H9 (cell line): Measurements from ENCODE around the gene SORBS1. TPM values are rescaled to one million over a fixed set of nuclear protein-coding genes. Genes with fewer than 3 reads are reported as not detected.

ENCODE experiments used
- DNase-seq: peaks from one replicate; pipeline ENCODE4 v3.0.0-alpha.2; 2017
- H2AFZ ChIP-seq: one replicate; pipeline ENCODE4 v1.6.1; 2013; ENCODE audit warnings: mild to moderate bottlenecking, low read length, control low read depth, moderate library complexity
- H2AK5ac ChIP-seq: 2 replicates; pipeline ENCODE4 v1.6.1; 2013; ENCODE audit warnings: low read length, control low read depth, mixed read lengths; ENCODE audit not compliant: insufficient read length
- H2BK120ac ChIP-seq: one replicate; pipeline ENCODE4 v1.6.1; 2013; ENCODE audit warnings: low read depth, mild to moderate bottlenecking, low read length, control low read depth, inconsistent platforms; ENCODE audit not compliant: poor library complexity, severe bottlenecking
- H2BK12ac ChIP-seq: 2 replicates; pipeline ENCODE4 v1.6.1; 2013; ENCODE audit warnings: low read length, control low read depth, mixed read lengths, low read depth; ENCODE audit not compliant: insufficient read length
- H2BK15ac ChIP-seq: 2 replicates; pipeline ENCODE4 v1.6.1; 2013; ENCODE audit warnings: low read depth, low read length, control low read depth
- H2BK20ac ChIP-seq: one replicate; pipeline ENCODE4 v1.6.1; 2013; ENCODE audit warnings: low read depth, mild to moderate bottlenecking, low read length, control low read depth, inconsistent platforms; ENCODE audit not compliant: poor library complexity, severe bottlenecking
- H2BK5ac ChIP-seq: 2 replicates; pipeline ENCODE4 v1.6.1; 2013; ENCODE audit warnings: low read length, control low read depth, mixed read lengths; ENCODE audit not compliant: insufficient read length
- H3K14ac ChIP-seq: 2 replicates; pipeline ENCODE4 v1.6.1; 2013; ENCODE audit warnings: low read length, control low read depth; ENCODE audit not compliant: insufficient read depth
- H3K18ac ChIP-seq: 2 replicates; pipeline ENCODE4 v1.6.1; 2013; ENCODE audit warnings: low read depth, mild to moderate bottlenecking, mixed read lengths, low read length, control low read depth; ENCODE audit not compliant: insufficient read length
- H3K23ac ChIP-seq: 2 replicates; pipeline ENCODE4 v1.6.1; 2013; ENCODE audit warnings: low read length, control low read depth, mixed read lengths, low read depth; ENCODE audit not compliant: insufficient read length
- H3K23me2 ChIP-seq: 2 replicates; pipeline ENCODE4 v1.6.1; 2013; ENCODE audit warnings: low read depth, mild to moderate bottlenecking, mixed read lengths, low read length, control low read depth; ENCODE audit not compliant: insufficient read length, poor library complexity, severe bottlenecking
- H3K27ac ChIP-seq: 2 replicates; pipeline ENCODE4 v1.5.1; 2013; ENCODE audit warnings: low read length, control low read depth, mixed read lengths, low read depth; ENCODE audit not compliant: insufficient read length
- H3K27me3 ChIP-seq: 2 replicates; pipeline ENCODE4 v1.6.1; 2013; ENCODE audit warnings: low read length, control low read depth, inconsistent platforms; ENCODE audit not compliant: insufficient read depth
- H3K4ac ChIP-seq: 2 replicates; pipeline ENCODE4 v1.6.1; 2013; ENCODE audit warnings: low read depth, mild to moderate bottlenecking, control low read depth, inconsistent platforms, low read length, moderate library complexity
- H3K4me1 ChIP-seq: 2 replicates; pipeline ENCODE4 v1.6.1; 2013; ENCODE audit warnings: low read length, control low read depth, inconsistent platforms; ENCODE audit not compliant: insufficient read depth
- H3K4me2 ChIP-seq: 2 replicates; pipeline ENCODE4 v1.6.1; 2013; ENCODE audit warnings: low read length, control low read depth, mixed read lengths; ENCODE audit not compliant: insufficient read length, insufficient read depth
- H3K56ac ChIP-seq: 2 replicates; pipeline ENCODE4 v1.6.1; 2013; ENCODE audit warnings: low read depth, mild to moderate bottlenecking, mixed read lengths, low read length, control low read depth; ENCODE audit not compliant: insufficient read length
- H3K79me1 ChIP-seq: 2 replicates; pipeline ENCODE4 v1.6.1; 2013; ENCODE audit warnings: low read depth, mild to moderate bottlenecking, moderate library complexity, low read length, control low read depth, inconsistent platforms; ENCODE audit not compliant: insufficient read depth, poor library complexity, severe bottlenecking
- H3K79me2 ChIP-seq: 2 replicates; pipeline ENCODE4 v1.6.1; 2013; ENCODE audit warnings: low read length, control low read depth, inconsistent platforms; ENCODE audit not compliant: insufficient read depth
- H3K9ac ChIP-seq: 2 replicates; pipeline ENCODE4 v1.6.1; 2013; ENCODE audit warnings: low read length, control low read depth, mixed read lengths; ENCODE audit not compliant: insufficient read length; ENCODE audit errors: extremely low read depth
- H3K9me3 ChIP-seq: one replicate; pipeline ENCODE4 v1.6.1; 2013; ENCODE audit warnings: low read depth, low read length, inconsistent platforms; ENCODE audit not compliant: control insufficient read depth
- H3T11ph ChIP-seq: one replicate; pipeline ENCODE4 v1.6.1; 2013; ENCODE audit warnings: mild to moderate bottlenecking, low read length, control low read depth, inconsistent platforms
- H4K20me1 ChIP-seq: one replicate; pipeline ENCODE4 v1.6.1; 2013; ENCODE audit not compliant: control insufficient read depth, insufficient read length, insufficient read depth
- H4K5ac ChIP-seq: 2 replicates; pipeline ENCODE4 v1.6.1; 2013; ENCODE audit warnings: low read depth, mild to moderate bottlenecking, mixed read lengths, low read length, control low read depth; ENCODE audit not compliant: insufficient read length
- H4K8ac ChIP-seq: replicated peaks from 2 replicates; pipeline ENCODE4 v1.6.1; 2013; ENCODE audit warnings: low read length, control low read depth, mixed read lengths, low read depth; ENCODE audit not compliant: insufficient read length
- H4K91ac ChIP-seq: 2 replicates; pipeline ENCODE4 v1.6.1; 2013; ENCODE audit warnings: low read depth, mild to moderate bottlenecking, moderate library complexity, mixed read lengths, low read length, control low read depth; ENCODE audit not compliant: insufficient read length
- H3K27ac Mint-ChIP-seq, 3 experiments: 2 replicates in 2 of 3; 3 replicates in 1 of 3; pipeline ENCODE4 v1.8.0; 2020 to 2021; ENCODE audit warnings: mixed read lengths in 3 of 3, mild to moderate bottlenecking in 1 of 3, moderate library complexity in 1 of 3
- H3K27me3 Mint-ChIP-seq: 2 replicates; pipeline ENCODE4 v1.8.0; 2021; ENCODE audit warnings: low read depth, mild to moderate bottlenecking, moderate library complexity, mixed read lengths
- H3K36me3 Mint-ChIP-seq, 3 experiments: 2 replicates in 2 of 3; 3 replicates in 1 of 3; pipeline ENCODE4 v1.8.0; 2020 to 2021; ENCODE audit warnings: low read depth in 3 of 3, mixed read lengths in 3 of 3; ENCODE audit not compliant: insufficient read depth in 1 of 3
- H3K4me1 Mint-ChIP-seq, 2 experiments: 2 replicates each; pipeline ENCODE4 v1.8.0; 2020; ENCODE audit warnings: mixed read lengths in 2 of 2
- H3K4me3 Mint-ChIP-seq, 2 experiments: 2 replicates in 1 of 2; 3 replicates in 1 of 2; pipeline ENCODE4 v1.8.0; 2020 to 2021; ENCODE audit warnings: mild to moderate bottlenecking in 2 of 2, mixed read lengths in 2 of 2, moderate library complexity in 1 of 2
- H3K9me3 Mint-ChIP-seq, 2 experiments: 2 replicates in 1 of 2; 3 replicates in 1 of 2; pipeline ENCODE4 v1.8.0; 2020; ENCODE audit warnings: mild to moderate bottlenecking in 2 of 2, mixed read lengths in 2 of 2, moderate library complexity in 1 of 2
- CTCF ChIP-seq: fragments of 200-600 bp; sonication (generic); conservative IDR thresholded peaks from 3 replicates; pipeline ENCODE4 v1.8.0; 2021; ENCODE audit warnings: antibody characterized with exemption, mild to moderate bottlenecking
- WGBS: extraction: QIAGEN DNeasy Blood & Tissue Kit; methylation state at CpG from one replicate; pipeline ENCODE4 v1.1.7; 2013; ENCODE audit warnings: missing lambda C conversion rate, low lambda C conversion rate, mixed read lengths; ENCODE audit not compliant: insufficient read length; ENCODE audit errors: extremely low coverage; 5-methylcytosine and 5-hydroxymethylcytosine counted together
- total RNA-seq: library from RNA; stranded (reverse); gene quantifications from 2 replicates; pipeline ENCODE4 v1.2.1, GENCODE V29; 2021

SORBS1 gene
- total RNA-seq, 1 experiment from 2014 or later = 24.3 TPM

DNA sequence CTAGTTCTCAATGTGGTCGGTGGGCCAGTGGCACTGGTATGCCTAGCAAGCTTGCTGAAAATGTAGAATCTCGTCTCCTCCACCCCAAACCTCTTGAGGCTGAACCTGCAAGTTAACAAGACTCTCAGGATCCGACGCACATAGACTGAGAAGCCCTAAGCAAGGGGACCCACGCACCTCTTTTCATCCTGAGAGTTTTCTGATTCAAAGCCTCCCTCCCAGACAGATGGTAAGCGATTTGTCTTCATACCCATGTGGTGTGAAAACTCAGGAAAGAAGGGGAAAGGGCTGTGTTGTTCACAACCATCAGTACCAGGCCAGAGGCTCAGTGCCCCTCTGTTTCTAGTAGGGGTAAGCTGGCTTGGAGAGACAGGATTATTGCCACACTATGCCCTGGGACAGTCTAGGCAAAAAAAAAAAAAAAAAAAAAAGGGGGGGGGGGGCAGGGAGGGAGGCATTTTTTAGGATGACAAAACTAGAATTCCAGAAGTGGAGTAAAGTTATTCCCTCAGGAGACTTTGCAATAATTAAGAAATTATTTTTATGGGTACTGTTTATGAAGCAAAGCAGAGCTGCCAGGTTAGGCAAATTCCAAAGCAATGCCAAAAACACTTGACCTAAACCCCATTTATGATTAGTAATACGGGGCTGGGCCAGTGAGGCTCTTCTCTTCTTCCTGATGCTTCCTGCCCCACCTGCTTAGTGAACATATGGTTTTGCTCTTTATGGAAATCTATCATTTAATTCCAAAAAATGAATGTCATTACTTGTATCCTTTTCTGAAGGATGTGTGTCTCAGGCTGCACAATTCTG, 152.8 kb downstream of the SORBS1 start:
- WGBS = no CpG with 5 or more reads among the region's 7 CpGs
- Mint-ChIP-seq H3K36me3 (peaks cover 3 to 14% (median 6%) of the 10 kb centered on the region in 3 experiments; a peak in 5 of 7 replicates), H3K4me1 (peaks cover 34 to 35% of the 10 kb centered on the region in 2 experiments), H3K27ac (peak overlapping the region; percentile 72 to 90 (median 78); a peak in 6 of 7 replicates), H3K9me3 (no peaks in the 10 kb centered on the region), H3K4me3 (no peak overlapping the region), H3K27me3 (no peaks in the 10 kb centered on the region)
- no peak overlapping the region for H2AK5ac ChIP-seq
- H3K9ac ChIP-seq = no peak overlapping the region
- peak overlapping the region; percentile 32 for H2BK12ac ChIP-seq
- no peaks in the 10 kb centered on the region for H3K27me3 ChIP-seq
- no peaks in the 10 kb centered on the region for H3K79me1 ChIP-seq
- DNase-seq = no peak
- H2BK20ac ChIP-seq = no peak overlapping the region
- no peaks in the 10 kb centered on the region for H4K20me1 ChIP-seq
- H2AFZ ChIP-seq = no peak overlapping the region
- H2BK120ac ChIP-seq = no peak overlapping the region
- H3K4me1 ChIP-seq = peaks cover 7% of the 10 kb centered on the region
- H3K56ac ChIP-seq = no peak overlapping the region
- H3K23ac ChIP-seq = no peak overlapping the region
- no peak for TF ChIP-seq CTCF
- H4K5ac ChIP-seq = no peak overlapping the region
- H3K9me3 ChIP-seq = no peaks in the 10 kb centered on the region
- H3K4me2 ChIP-seq = no peak overlapping the region
- no peak overlapping the region for H3K14ac ChIP-seq
- H2BK5ac ChIP-seq = peak overlapping the region; percentile 19
- H3T11ph ChIP-seq = no peak overlapping the region
- no peak overlapping the region for H4K91ac ChIP-seq
- H3K4ac ChIP-seq = no peak overlapping the region
- no peaks in the 10 kb centered on the region for H3K79me2 ChIP-seq
- H3K27ac ChIP-seq = no peak overlapping the region
- H3K18ac ChIP-seq = no peak overlapping the region
- no peak overlapping the region for H2BK15ac ChIP-seq
- no peaks in the 10 kb centered on the region for H3K23me2 ChIP-seq
- H4K8ac ChIP-seq = no peak overlapping the region
